Peyer's patch (tissue), 4 donors: Measurements from ENCODE around the gene CCDC82.

Experiments used
- POLR2A ChIP-seq, 2 donors: fragments of 450-650 bp; IDR thresholded peaks; one replicate each; pipeline ENCODE4 v1.5.1; 2017; ENCODE audit warnings: antibody characterized with exemption in 2 of 2, mild to moderate bottlenecking in 2 of 2, moderate library complexity in 2 of 2
- TF ChIP-seq, protein P1 (sequence below), 6 experiments: fragments of 450-650 bp in 4 of 6; fragments of 200-600 bp in 2 of 6; sonication (generic) in 1 of 6; IDR thresholded peaks; one replicate each; pipeline ENCODE4 v1.5.1; 2017 to 2019; ENCODE audit warnings: antibody characterized with exemption in 6 of 6, mild to moderate bottlenecking in 3 of 6, moderate library complexity in 1 of 6

DNA sequence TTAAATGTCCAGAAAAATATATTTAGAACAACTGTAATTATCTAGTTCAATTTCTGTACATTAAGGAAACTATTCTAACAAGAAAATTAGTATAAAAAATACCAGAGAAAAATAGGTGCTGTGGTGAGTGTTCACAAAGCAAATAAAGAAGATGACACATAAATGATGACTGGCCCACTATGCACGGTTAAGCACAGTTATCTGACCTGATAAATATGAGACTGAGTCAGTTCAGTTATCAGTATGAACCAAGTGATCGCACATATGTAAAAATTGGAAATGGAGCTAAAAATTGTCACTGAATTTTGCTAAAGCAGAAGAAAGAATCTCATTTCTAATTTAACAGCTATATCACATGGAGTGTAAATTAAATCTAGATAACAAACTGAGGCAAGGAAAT, 27.9 kb downstream of the CCDC82 start:
- TF ChIP-seq, protein P1, sequence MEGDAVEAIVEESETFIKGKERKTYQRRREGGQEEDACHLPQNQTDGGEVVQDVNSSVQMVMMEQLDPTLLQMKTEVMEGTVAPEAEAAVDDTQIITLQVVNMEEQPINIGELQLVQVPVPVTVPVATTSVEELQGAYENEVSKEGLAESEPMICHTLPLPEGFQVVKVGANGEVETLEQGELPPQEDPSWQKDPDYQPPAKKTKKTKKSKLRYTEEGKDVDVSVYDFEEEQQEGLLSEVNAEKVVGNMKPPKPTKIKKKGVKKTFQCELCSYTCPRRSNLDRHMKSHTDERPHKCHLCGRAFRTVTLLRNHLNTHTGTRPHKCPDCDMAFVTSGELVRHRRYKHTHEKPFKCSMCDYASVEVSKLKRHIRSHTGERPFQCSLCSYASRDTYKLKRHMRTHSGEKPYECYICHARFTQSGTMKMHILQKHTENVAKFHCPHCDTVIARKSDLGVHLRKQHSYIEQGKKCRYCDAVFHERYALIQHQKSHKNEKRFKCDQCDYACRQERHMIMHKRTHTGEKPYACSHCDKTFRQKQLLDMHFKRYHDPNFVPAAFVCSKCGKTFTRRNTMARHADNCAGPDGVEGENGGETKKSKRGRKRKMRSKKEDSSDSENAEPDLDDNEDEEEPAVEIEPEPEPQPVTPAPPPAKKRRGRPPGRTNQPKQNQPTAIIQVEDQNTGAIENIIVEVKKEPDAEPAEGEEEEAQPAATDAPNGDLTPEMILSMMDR (IDR thresholded peaks at IDR 0.05), result no peak
- no peak for TF ChIP-seq POLR2A (IDR thresholded peaks at IDR 0.05)
